GM20000 (cell line): ENCODE data around the gene CDKL1.
"Not testable (repeated sequence)": the region's sequence is repeated elsewhere in the genome, so short reads cannot be mapped to it uniquely, and the experiment has no call there.

Experiments
- DNase-seq: peaks from one replicate; pipeline ENCODE4 v3.0.0; 2012; ENCODE audit warnings: low spot score
- CTCF ChIP-seq: IDR thresholded peaks from 2 replicates; pipeline ENCODE4 v1.5.1; 2012; ENCODE audit warnings: mild to moderate bottlenecking, control low read depth; ENCODE audit errors: extremely low read depth, missing control alignments

The CDKL1 gene

GRCh38 chr14:50377550-50378085, 19.1 kb downstream of the CDKL1 start:
- DNase-seq, result no peak
- TF ChIP-seq CTCF, result no peak

GRCh38 chr14:50375760-50376159, 20.9 kb downstream of the CDKL1 start:
- no peak for TF ChIP-seq CTCF

GRCh38 chr14:50373959-50374358, 22.7 kb downstream of the CDKL1 start:
- no peak for TF ChIP-seq CTCF
- DNase-seq, result no peak

More at GRCh38 chr14:50375760-50376159, 20.9 kb downstream of the CDKL1 start:
- no peak for DNase-seq

- no peak for TF ChIP-seq CTCF
- no peak for DNase-seq
These were observed 25.1 kb downstream of the CDKL1 start for GRCh38 chr14:50371546-50371945.

GRCh38 chr14:50366589-50366988, 30.1 kb downstream of the CDKL1 start:
- DNase-seq, result no peak

GRCh38 chr14:50366115-50366514, 30.6 kb downstream of the CDKL1 start:
- no peak for TF ChIP-seq CTCF
- no peak for DNase-seq

More at GRCh38 chr14:50366589-50366988, 30.1 kb downstream of the CDKL1 start:
- no peak for TF ChIP-seq CTCF

GRCh38 chr14:50365572-50365971, 31.1 kb downstream of the CDKL1 start:
- not testable (repeated sequence) for DNase-seq

- no peak for DNase-seq
- TF ChIP-seq CTCF, result no peak
These were observed 31.9 kb downstream of the CDKL1 start for GRCh38 chr14:50364792-50365191.
